GM12864 (cell line): ENCODE measurements around the gene EEF1A2.

Experiments
- DNase-seq: peaks from one replicate; pipeline ENCODE4 v3.0.0-alpha.2; 2011; ENCODE audit warnings: low read depth
- H3K4me3 ChIP-seq: 2 replicates; pipeline ENCODE4 v1.5.1; 2011; ENCODE audit warnings: mild to moderate bottlenecking, low read depth, low read length, control low read depth
- TF ChIP-seq, protein P1 (sequence below): IDR thresholded peaks from 2 replicates; pipeline ENCODE4 v1.5.1; 2011; ENCODE audit warnings: low read depth, mild to moderate bottlenecking, moderate library complexity, low read length, control low read depth, inconsistent platforms; ENCODE audit errors: missing control alignments

EEF1A2 gene

DNA sequence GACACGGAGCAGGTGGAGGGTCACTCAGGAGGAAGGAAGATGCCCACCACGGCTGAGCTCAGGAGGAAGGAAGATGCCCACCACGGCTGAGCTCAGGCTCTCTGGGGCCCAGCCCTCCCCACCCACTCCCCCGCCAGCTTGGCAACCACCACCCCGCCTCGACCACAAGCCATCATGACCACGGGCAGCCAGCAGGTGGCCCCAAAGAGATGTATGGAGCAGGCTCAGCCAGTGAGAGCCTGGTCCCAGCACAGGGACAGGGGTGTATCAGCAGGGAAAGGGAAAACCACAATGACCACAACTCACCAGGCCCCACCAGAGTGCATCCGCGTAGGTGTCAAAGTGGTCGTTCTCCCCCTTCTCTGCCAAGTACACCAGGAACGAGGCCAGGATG, 56.8 kb downstream of the EEF1A2 start:
- no peak for DNase-seq
- TF ChIP-seq, protein P1, sequence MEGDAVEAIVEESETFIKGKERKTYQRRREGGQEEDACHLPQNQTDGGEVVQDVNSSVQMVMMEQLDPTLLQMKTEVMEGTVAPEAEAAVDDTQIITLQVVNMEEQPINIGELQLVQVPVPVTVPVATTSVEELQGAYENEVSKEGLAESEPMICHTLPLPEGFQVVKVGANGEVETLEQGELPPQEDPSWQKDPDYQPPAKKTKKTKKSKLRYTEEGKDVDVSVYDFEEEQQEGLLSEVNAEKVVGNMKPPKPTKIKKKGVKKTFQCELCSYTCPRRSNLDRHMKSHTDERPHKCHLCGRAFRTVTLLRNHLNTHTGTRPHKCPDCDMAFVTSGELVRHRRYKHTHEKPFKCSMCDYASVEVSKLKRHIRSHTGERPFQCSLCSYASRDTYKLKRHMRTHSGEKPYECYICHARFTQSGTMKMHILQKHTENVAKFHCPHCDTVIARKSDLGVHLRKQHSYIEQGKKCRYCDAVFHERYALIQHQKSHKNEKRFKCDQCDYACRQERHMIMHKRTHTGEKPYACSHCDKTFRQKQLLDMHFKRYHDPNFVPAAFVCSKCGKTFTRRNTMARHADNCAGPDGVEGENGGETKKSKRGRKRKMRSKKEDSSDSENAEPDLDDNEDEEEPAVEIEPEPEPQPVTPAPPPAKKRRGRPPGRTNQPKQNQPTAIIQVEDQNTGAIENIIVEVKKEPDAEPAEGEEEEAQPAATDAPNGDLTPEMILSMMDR, result peak; percentile 58
- H3K4me3 ChIP-seq, result no peak overlapping the region

DNA sequence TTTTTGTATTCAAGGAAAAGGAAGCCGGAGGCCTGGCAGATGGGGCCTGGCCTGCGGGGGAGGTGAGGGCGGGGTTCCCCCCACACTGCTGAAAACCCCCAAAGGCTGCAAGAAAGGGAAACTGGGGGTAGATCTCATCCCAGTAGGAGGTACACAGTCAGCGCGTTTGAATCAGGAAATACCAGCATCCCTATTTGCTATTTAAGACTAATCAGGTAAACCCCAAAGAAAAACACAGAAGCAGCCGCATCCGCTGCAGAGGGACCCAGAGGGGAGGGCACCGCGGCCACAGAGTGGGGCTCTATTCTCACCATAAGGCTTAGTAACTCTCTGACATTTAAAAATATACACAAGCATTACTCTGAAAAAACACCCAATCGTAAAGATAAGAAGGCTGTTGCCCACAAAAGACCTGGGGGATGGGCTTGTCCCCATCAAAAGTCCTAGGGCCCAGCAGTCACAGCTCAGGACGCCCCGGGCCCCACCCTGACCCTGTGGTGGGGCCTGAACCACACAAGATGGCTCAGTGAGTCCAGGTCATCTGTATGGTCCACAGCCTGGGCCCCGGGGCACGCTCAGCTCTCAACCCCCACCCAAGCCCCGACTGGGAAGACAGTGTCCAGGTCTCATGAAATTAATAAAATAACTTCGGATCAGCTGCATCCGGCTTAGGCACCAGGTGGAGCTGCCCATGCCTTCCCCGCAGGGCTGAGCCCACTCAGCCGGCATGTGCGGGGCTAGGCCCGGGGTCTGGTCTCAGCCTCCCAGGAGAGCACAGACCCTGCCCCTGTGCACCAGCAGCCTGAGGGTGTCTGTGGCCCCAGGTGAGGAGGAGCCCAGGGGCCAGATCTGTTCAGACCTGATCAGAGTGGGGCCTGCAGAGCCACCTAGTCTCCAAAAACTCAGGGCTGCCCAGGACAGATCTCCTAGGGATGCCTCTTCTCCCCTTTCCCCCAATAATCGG, 57.5 kb downstream of the EEF1A2 start:
- TF ChIP-seq, protein P1, result no peak
- no peak overlapping the region for H3K4me3 ChIP-seq
- peak; percentile 31 for DNase-seq

DNA sequence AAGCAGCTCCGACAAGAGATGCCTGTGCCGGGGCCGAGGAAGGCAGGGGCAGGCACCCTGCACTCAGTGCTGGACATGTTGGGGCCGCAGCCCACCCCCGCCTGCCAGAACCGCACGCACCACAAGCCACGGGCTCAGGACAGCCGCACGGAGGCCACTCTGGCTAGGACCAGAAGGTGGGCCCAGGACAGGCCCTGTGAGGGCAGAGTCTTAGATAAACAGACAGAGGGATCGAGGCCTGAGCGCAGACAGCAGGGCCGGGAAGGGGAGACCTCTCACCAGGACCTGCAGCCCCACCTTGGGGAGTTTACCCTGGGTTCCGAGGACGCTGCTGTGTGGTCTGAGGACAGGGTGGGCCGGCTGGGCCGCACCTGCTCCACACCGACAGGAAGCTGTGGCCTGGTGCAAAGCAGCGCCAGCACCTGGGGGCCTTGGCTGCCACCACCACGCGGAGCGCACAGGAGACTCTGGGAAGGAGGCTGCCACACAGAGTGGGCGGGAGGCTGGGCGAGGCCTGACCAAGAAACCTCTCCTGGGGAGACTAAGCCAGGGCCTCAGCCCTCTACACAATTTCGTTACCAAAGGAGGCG, 58.4 kb downstream of the EEF1A2 start:
- TF ChIP-seq, protein P1, result no peak
- no peak overlapping the region for H3K4me3 ChIP-seq
- no peak for DNase-seq

DNA sequence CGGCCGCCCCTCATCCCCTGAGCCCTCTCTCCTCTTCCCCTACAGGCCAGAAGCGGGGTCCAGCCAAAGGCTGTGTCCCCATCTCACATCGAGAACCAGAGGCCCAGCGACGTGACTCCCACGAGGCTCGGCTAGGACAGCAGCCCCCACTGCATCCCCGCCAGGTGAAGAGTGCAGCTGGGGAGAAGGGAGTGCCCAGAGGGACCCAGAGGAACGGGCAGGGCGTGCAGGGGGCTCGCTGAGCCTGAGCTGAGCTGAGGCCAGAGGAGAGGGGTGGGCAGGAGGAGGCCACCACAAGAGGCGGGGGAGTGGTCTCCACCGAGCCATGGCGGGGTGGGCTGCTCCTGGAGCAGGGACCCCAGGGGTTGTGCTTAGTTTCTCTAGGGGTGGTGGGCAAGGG, 59.0 kb downstream of the EEF1A2 start:
- TF ChIP-seq, protein P1, result no peak
- DNase-seq, result no peak
- H3K4me3 ChIP-seq, result no peak overlapping the region

DNA sequence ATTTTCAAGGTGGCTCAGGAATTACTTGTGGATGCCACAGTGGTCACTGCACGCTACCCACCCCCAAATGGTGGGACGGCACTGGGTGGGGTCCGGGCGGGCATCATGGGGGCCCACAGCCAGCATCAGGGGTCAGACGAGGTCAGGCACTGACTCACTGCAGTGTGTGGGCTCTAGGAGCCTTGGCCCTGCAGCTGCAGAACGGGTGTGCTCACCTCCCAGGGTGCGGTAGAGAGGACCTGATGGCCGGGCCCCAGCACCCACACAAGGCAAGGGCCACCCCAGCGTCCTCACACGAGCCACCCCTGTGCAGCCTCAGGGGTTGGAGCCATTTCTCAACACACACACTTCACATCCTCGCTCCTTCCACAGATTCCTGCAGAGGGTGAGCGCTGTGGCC, 60.8 kb downstream of the EEF1A2 start:
- no peak for DNase-seq
- TF ChIP-seq, protein P1, result no peak
- H3K4me3 ChIP-seq, result no peak overlapping the region
